ENCODE measurements around the gene SAMD5.

The SAMD5 gene

DNA sequence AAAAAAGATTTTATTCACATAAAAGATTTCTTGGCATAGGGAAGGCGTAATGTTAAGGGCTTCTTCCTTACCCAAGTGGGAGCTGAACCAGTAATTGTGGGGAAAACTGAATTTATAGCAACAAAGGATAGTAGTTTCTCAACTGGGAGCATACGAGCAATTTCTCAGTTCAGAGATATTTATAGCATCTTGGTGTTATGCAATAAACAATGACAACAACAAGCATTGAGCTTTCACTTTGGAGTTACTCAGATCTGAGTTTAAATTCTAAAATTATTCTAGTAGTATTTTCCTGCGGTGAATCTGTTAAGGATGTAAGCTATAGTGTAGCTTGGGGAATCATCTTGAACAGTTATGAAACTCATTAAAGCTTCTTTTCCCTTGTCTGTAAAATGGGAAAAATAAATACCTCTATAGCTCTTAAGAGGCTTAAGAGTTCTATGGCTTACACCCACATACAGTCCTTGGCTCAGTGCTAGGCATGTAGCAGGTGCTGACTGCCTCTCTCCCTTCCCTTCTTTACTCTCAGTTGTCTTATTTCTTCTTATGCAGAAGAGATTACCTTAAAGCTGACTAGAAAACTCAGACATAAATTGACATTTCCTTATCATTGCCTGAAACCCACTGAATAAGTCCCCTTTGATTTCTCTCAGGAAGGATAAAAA, 58.8 kb downstream of the SAMD5 start:
- no peak for DNase-seq (ENCODE audit: low read depth)

DNA sequence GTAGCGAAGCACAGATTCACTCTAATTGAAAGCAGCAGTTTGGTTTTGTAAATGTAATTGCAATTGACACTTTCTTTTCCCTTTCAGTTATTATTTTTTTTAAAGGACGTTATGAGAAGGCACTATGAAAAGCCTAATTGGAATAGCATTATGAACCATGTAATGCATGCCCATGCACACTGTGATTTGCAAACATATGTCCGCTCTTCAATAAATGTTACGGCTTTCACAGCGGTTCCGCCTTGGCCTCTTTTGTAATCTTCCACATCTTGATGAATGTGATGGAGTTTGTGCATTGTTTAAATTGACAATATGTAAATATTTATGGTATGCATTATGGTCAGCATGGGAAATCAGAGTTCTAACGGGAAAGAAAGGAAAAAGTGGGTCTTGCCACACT, 61.3 kb downstream of the SAMD5 start:
- DNase-seq (ENCODE audit: low read depth): no peak

DNA sequence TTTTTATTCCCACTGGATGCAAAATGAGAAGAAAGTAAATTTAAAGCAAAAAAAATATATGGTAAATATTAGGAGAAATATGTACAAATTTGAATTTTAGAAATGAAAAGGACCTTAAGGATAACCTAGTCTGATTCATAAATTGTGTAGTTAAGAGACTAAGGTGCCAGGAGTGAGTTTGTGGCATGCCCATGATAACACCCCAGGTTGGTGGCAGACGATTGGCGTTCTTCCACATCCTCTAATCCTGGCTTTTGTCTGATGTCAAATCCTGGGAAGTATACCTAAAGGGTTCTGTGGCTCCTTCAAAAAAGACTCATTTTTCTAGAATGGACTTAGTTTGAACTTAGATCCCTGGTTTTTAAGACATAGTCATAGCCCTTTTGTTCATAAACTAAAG, 62.2 kb downstream of the SAMD5 start:
- no peak for DNase-seq (ENCODE audit: low read depth)

DNA sequence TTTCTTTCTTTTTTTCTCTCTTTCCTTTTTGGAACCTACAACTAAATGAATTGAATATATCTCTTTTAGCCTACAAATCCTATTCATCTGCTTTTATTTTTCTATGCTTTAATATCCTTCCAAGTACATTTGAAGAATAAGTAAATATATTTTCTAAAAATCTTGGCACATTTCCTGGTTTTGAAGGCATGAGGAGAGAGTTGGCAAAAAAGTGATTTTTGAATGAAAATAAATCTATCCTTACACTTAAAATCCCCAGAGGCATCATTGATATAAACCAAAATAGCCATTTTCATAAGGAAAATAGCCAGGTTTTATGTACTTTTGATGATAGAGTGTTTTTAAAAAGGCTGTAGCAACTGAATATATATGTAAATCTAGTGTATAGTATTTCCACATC, 69.0 kb downstream of the SAMD5 start:
- DNase-seq (ENCODE audit: low read depth): no peak

DNA sequence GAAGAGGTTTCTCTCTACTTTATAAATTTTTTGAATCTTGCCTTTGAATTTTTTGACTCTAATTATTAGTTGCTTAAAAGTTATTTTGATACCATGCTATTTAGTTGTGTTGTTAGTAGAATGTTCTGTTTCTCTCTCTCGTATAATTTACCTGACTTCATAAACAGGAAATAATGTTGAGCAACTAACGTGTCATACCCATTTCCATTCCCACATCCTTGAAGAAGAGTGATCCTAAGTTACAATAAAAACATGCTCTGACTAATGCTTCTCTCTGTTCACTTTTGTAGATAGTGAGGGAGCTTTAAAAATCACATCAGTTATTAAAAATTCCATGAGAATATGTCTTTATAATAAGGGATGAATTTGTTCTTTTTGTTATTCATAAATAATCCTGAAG, 69.7 kb downstream of the SAMD5 start:
- no peak for DNase-seq (ENCODE audit: low read depth)

DNA sequence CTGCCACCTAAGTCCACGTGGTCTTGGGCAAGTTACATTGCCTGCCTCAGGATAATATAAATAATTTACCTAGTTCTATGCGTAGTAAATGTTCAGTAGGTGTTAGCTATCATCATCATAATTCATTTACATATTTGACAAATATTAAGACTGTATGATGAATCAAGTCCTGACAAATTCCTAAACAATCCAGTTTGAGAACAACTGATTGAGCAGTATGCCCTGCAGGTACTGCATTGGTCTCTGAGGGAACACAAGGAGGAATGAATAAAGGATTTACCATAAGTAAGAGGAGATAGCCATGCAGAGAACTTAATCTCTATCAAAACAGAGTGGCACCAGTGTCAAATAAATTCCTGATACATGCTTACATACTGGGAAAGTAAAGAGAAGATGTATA, 70.4 kb downstream of the SAMD5 start:
- DNase-seq (ENCODE audit: low read depth): no peak

DNA sequence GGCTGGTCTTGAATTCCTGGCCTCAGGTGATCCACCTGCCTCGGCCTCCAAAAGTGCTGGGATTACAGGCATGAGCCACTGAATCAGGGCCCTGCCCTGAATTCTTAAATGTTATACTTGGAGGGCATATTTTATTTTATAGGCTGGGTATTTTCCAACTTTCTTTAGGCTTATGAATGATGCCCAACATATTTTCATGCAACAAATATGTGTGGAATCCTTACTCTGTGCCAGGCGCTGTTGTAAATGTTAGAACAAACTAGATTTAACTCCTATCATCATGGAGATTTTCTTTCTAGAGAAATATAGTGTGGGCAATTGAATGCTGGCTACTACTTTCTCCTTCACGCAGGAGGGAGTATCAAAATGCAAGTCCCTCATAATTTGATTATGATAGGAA, 71.2 kb downstream of the SAMD5 start:
- no peak for DNase-seq (ENCODE audit: low read depth)

DNA sequence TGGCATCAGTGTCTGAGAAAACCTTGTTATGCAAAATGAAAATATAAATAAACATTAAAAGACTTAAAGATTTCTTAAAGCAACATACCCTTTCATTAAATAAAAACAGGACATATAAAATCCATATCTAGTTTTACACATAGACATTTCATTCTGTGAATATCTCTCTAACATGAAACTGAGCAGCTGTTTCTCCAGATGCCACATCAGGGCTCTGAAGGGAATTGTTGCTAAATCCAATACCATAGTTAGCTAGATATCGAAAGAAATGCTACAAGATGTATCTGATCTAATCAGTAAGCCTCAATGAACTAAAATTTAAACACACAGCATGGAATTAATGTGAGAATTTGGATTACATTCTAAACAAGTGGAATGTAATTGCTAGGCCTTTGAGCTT, 74.5 kb downstream of the SAMD5 start:
- no peak for DNase-seq (ENCODE audit: low read depth)

DNA sequence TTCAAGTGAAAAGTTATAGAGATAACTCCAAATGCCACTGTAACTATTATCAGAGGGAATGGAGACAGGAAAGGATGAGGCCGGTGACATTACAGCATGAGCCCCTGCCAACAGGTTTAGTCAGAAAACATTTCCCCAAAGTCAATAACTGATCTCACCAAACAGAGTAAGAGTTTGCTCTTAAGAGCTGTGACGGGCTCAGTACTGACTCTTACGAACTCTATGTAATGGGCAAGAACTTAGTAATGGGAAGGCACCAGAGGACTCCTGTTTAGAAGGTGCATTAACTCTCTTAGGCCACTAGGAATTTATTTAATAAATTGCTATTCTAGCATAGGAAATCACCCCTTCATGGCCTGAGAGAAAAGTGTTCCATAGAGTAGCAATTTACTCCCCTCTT, 76.8 kb downstream of the SAMD5 start:
- no peak for DNase-seq (ENCODE audit: low read depth)

DNA sequence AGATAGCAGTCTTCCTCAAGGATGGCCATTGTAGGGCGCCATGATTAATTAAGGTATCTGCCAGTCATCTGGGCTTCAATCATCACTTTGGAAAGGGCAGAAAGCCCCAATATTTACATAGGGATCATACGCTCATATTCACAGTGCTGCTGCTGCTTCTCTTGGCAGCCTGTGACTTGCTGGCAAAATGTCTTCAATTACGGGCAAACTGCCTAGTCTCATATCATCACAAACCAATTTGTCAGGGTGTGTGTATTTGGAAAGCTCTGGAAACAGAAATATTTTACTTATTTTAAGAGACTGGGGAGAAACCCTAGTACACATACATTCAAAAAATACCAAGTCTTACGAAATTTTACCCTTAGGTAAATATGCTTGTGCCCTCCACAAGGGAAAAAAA, 77.6 kb downstream of the SAMD5 start:
- DNase-seq (ENCODE audit: low read depth): no peak

DNA sequence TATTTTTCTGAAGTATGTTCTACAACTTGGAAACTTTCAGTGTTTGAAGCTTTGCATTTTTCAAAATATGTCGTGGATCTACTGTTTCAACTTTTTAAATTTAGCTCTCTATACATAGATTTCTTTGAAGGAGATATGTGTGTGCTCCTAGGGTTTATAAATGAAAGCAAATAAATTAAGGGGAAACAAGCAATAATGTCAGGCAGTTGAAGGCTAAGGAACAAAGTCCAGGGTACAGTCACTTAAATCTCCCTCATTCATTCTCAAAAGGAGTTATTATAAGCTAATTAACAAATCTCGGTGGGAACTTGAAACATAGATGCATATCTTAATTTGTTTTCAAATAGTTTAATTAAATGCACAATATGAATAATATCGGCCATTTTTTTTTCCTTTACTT, 79.4 kb downstream of the SAMD5 start:
- DNase-seq (ENCODE audit: low read depth): no peak

DNA sequence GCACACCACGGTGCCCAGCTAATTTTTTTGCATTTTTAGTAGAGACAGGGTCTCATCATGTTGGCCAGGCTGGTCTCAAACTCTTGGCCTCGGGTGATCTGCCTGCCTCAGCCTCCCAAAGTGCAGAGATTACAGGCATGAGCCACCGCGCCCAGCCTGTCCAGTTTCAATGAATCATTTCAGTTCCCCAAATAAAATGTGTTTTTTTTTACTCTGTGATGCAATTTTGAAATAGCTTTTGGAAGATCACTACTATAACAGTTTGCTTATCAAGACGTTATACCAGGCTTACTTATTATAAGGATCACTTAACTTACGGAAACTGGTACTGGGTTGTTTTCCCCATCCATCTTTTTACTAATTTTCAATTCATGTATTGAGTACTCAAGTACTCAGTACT, 80.0 kb downstream of the SAMD5 start:
- DNase-seq (ENCODE audit: low read depth): no peak

DNA sequence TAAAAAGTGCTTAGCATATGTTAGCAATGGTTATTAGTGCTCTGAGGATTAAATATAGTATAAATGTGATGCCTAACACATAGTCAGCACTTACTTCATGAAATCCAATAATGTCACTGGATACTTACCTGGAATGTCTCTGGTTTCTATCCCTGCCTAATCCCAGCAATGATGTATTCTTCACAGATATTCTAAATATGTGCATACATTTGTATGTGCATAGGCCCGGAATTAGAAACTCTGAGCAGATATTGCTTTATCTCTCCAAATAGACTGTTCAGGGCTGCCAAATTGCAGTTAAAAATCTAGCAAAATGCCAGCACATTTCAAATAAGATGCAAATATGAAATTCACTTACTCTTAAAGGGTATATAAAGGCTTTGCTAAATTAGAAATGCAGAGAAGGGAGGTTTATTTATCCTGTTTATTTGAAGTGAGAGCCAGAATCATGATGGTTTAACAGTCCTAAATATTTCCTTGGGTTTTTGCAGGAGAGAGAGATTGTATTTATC, 81.3 kb downstream of the SAMD5 start:
- DNase-seq (ENCODE audit: low read depth): no peak

DNA sequence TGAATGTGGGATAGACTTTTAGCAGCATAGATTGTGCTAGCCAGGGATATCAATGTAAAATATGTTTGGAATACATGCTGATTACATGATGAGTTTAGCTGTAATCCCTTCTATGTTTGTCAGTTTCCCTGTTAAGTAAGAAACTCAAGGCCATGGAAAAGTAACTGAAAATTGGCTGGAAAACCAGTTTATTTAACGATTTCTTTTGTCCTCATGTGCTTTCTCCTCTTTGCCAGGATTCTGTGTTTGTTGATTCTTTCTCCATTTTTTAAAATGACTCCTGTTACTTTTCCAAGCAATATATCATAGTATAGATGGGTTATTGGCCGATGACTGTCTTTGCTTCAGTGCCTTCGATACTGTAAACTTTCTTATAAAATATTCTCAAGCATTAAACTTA, 87.5 kb downstream of the SAMD5 start:
- DNase-seq (ENCODE audit: low read depth): no peak

DNA sequence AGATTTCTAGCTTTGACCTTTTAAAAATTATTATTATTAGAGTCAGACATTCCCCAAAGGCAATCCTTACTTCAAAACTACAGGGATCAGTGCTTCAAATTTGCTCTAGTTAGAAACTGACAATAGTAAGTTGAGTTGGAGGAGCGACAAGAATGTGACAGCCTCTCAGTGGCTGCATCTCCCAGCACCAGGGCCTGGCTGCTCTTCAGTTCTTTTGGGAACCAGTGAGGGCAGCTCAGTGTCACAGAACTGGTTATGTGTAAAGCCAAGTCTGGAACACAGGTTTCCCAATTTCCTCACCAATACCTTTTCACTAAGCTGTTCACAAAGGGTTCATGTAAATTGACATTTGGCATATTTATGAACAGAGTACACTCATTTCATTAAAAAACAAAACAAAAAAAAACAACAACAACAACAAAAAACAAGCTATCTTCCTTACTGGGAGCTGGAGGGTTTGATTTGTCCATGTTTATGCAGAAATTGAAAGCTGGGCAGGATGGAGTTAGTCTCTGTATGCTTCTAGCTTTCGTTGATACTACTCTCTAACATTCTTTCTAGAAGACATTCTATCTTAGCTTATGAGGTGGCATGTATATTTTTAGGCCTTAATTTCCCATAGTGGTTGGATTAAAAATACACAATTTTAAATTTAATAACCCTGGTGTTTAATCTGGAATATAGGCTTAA, 95.0 kb downstream of the SAMD5 start:
- DNase-seq (ENCODE audit: low read depth): no peak

DNA sequence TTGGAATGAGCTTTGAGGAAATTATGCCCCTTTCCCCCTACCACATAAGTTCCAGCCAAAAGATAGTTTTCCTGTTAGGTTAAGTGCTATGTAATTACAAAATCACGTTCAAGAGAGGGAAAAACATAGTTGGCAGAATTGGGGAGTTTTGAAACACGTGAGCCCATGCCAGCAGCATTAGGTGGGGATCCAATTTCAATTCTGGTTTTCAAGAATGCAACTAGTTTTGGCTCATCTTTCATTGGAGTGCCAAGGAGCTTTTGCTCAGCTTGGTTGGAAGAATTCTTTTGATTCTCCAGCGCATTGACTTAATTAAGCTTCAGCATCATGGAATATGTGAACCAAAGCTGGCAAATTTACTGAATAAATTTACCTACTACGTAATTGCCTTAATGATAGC, 95.9 kb downstream of the SAMD5 start:
- no peak for DNase-seq (ENCODE audit: low read depth)

DNA sequence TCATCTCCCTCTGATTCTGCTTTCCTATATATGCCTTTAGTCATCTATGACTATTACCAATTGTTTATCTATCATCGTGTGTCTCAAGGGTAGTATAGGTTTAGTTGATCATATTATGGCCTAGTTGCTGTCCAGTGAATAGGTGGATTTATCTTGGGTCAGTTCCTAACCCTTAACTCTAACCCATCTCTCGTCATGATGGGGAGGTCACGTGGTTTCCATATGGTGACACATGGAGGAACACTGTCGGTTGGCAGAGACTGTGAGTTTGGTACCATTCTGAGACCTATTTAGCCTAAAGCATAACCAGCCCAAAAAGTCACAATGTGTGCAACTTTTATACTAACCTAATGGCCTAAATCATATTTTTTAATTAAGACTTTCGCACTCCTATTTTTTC, 103.5 kb downstream of the SAMD5 start:
- DNase-seq (ENCODE audit: low read depth): no peak

DNA sequence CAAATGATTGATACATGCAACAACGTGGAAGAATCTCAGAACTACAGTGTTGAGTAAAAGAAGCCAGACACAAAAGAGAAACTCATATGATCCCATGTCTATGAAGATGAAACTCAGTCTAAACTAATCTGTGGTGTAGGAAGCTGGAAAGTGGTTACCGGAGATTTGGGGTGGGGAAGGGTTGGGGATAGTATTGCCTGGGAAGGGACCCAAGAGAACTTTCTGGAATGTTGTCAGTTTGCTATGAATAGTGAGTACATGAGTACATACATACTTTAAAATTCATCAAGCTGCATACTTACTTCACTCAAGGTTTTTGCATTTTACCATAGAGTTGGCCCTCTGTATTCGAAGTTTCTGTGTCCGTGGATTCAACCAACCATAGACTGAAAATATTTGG, 106.0 kb downstream of the SAMD5 start:
- no peak for DNase-seq (ENCODE audit: low read depth)

DNA sequence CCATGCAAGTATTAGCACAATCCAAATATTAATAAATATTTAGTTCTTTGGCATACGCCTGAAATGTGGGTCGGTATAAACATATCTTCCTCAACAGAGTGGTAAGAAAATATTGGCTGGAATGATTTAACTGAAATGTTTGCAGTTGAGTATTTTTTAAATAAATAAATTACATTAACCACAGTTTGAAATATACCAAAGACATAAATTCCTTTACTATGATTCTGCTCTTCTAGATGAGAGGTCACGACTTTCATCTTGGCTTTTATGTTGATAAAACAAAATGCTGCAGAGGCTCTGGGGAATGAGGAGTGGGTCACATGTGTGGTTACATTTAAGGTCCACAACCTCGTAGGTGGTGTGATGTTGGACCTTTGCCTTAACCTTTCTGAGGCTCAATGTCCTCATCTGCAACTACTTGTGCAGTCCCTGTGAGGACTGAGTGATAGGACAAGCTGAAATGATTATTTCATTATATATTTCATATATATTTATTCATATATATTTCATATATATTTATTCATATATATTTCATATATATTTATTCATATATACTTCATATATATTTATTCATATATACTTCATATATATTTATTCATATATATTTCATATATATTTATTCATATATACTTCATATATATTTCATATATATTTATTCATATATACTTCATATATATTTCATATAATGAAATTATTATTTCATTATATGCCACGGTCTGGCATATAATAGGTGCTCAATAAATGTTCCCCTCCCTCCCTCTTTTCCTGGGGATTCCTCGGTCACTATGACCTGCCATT, 107.4 kb downstream of the SAMD5 start:
- no peak for DNase-seq (ENCODE audit: low read depth)

DNA sequence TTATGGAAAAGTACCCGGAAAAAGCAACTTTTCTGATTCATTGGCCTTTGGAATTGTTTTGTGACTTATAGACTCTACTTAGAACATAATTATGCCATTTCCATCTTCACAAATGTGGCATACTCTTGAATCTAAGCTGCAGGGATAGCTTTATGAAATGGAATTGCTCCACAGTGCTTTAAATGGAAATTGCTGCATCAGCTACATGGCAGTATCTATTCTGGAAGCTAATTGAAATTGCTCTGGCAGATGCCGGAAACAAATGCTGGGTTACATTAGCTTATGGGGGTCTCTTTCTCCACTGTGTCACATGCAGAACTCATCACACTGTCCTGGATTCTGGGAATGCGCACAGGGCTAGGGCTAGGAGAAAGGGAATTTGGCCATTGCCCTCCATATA, 108.9 kb downstream of the SAMD5 start:
- DNase-seq (ENCODE audit: low read depth): no peak

DNA sequence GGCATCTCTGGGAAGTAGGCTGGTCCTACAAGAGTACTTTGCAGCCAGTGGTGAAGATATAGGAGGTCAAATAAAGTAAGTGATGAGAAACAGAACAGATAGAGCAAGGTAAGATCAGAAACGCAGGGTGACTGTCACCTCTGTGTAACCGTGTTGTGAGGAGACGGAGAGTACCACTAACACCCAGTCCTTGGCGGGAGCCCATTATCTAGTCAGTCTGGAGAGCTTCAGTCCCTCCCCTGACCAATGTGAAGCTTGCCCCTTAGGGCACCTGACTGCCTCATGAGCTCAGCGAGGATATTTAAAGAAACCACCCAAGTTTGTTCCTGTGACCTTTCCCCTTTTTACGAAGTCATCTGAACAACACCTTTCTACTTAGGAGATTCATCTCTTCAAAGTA, 110.0 kb downstream of the SAMD5 start:
- no peak for DNase-seq (ENCODE audit: low read depth)

DNA sequence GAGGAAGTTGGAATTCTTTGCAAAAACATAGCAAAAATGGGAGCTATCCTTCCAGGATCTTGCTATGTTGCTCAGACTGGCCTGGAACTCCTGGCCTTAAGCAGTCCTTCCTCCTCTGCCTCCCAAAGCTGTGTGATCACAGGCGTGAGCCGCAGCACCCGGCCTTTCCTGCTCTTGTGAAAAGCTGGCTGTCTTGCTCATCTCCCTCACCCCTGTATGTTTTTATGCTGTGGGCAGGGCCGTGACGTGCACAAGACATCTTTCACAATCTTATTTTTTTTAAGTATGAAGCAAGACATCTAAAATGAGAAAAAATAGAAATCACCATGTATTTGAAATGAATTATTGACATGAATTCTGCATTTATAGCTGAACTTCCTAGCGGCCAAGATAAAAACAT, 110.4 kb downstream of the SAMD5 start:
- DNase-seq (ENCODE audit: low read depth): no peak
